HepG2 (cell line): Measurements from ENCODE around the gene HECTD4.

Source experiments
- CTCF ChIP-seq: sonication (generic); formaldehyde crosslinking; IDR thresholded peaks from 2 replicates; pipeline ENCODE4 v1.5.0; 2020; ENCODE audit warnings: mild to moderate bottlenecking, missing genetic modification reagents, moderate library complexity
- MXD1 ChIP-seq: sonication (generic); formaldehyde crosslinking; IDR thresholded peaks from 2 replicates; pipeline ENCODE4 v1.4.0; 2020; ENCODE audit warnings: mild to moderate bottlenecking, missing genetic modification reagents
- MYC ChIP-seq: sonication (generic); formaldehyde crosslinking; IDR thresholded peaks from 2 replicates; pipeline ENCODE4 v1.9.0; 2021; ENCODE audit warnings: missing genetic modification reagents, borderline replicate concordance
- NBN ChIP-seq: fragments of 450-650 bp; conservative IDR thresholded peaks from 2 replicates; pipeline ENCODE4 v1.6.1; 2017
- NFRKB ChIP-seq: fragments of 450-650 bp; IDR thresholded peaks from 2 replicates; pipeline ENCODE4 v1.6.1; 2017
- PATZ1 ChIP-seq: sonication (generic); formaldehyde crosslinking; IDR thresholded peaks from 2 replicates; pipeline ENCODE4 v1.4.0; 2020; ENCODE audit warnings: missing genetic modification reagents
- RAD21 ChIP-seq: fragments of 450-650 bp; formaldehyde crosslinking; IDR thresholded peaks from 2 replicates; pipeline ENCODE4 v1.5.0; 2020; ENCODE audit warnings: mild to moderate bottlenecking
- SP1 ChIP-seq, 2 experiments: fragments of 450-650 bp in 1 of 2; sonication (generic) in 1 of 2; formaldehyde crosslinking in 1 of 2; IDR thresholded peaks; 2 replicates each; pipeline versions ENCODE4 v1.4.0 to v1.6.1; 2016 to 2020; ENCODE audit warnings: missing genetic modification reagents in 1 of 2
- SRY ChIP-seq: sonication (generic); formaldehyde crosslinking; IDR thresholded peaks from 2 replicates; pipeline ENCODE4 v1.8.0; 2022; ENCODE audit warnings: mild to moderate bottlenecking, missing genetic modification reagents
- TBP ChIP-seq: sonication (generic); formaldehyde crosslinking; IDR thresholded peaks from 2 replicates; pipeline ENCODE4 v1.5.0; 2020; ENCODE audit warnings: missing genetic modification reagents
- TBX2 ChIP-seq: sonication (generic); formaldehyde crosslinking; IDR thresholded peaks from 2 replicates; pipeline ENCODE4 v1.5.0; 2020; ENCODE audit warnings: missing genetic modification reagents, mild to moderate bottlenecking, borderline replicate concordance
- ZNF3 ChIP-seq: IDR thresholded peaks from 2 replicates; pipeline ENCODE4 v1.7.0; 2017; ENCODE audit warnings: inconsistent platforms
- ZNF326 ChIP-seq: sonication (generic); formaldehyde crosslinking; IDR thresholded peaks from 2 replicates; pipeline ENCODE4 v1.4.0; 2020; ENCODE audit warnings: missing genetic modification reagents, borderline replicate concordance

GRCh38 chr12:112179341-112179740, 202.9 kb downstream of the HECTD4 start:
- TF ChIP-seq NFRKB (no peak), PATZ1 (no peak), ZNF3 (CRISPR knock-in tag) (no peak), ZNF326 (no peak), TBX2 (CRISPR knock-in tag) (no peak), SP1 (IDR thresholded peaks at IDR 0.05) (no peak), SP1 (CRISPR knock-in tag; IDR thresholded peaks at IDR 0.05) (no peak), TBP (CRISPR knock-in tag) (no peak), RAD21 (CRISPR knock-in tag) (no peak), NBN (no peak), MXD1 (CRISPR knock-in tag) (no peak), MYC (no peak), SRY (CRISPR knock-in tag) (no peak), CTCF (CRISPR knock-in tag) (no peak)
